ENCODE measurements around the gene PTPRB.

The PTPRB gene

GRCh38 chr12:70661466-70662161, 24.4 kb upstream of the PTPRB start:
- TF ChIP-seq CTCF (IDR thresholded peaks at IDR 0.05; ENCODE audit: low read depth, low read length, poor library complexity, severe bottlenecking) (no peak), EZH2phosphoT487 (IDR thresholded peaks at IDR 0.05; ENCODE audit: borderline replicate concordance, low read length) (no peak)
- Histone ChIP-seq H3K4me3 (ENCODE audit: low read length) (no peak overlapping the region), H3K4me1 (ENCODE audit: control insufficient read depth, low read length) (no peaks in the 10 kb centered on the region), H3K27ac (ENCODE audit: low read depth, low read length) (no peak overlapping the region), H3K9me3 (ENCODE audit: control insufficient read depth, insufficient read depth, low read length) (no peaks in the 10 kb centered on the region), H3F3A (ENCODE audit: control insufficient read depth, insufficient read depth) (no peaks in the 10 kb centered on the region), H3K9me2 (replicated peaks; ENCODE audit: control insufficient read depth, low read length) (no peaks in the 10 kb centered on the region), H3K27me3 (ENCODE audit: control insufficient read depth, low read length) (no peaks in the 10 kb centered on the region; the same call in 1 of the 2 replicates), H3K79me2 (ENCODE audit: control insufficient read depth, low read length) (no peaks in the 10 kb centered on the region), H3K4me2 (ENCODE audit: low read length) (no peak overlapping the region), H4K20me1 (ENCODE audit: control insufficient read depth, insufficient read depth, low read depth, low read length) (no peaks in the 10 kb centered on the region), H3K36me3 (ENCODE audit: control insufficient read depth, low read length) (no peaks in the 10 kb centered on the region)

GRCh38 chr12:70660620-70661219, 23.5 kb upstream of the PTPRB start:
- Histone ChIP-seq H3K27ac (ENCODE audit: low read depth, low read length) (no peak overlapping the region), H3K79me2 (ENCODE audit: control insufficient read depth, low read length) (no peaks in the 10 kb centered on the region), H3K4me2 (ENCODE audit: low read length) (no peak overlapping the region), H3K4me1 (ENCODE audit: control insufficient read depth, low read length) (no peaks in the 10 kb centered on the region), H3F3A (ENCODE audit: control insufficient read depth, insufficient read depth) (no peaks in the 10 kb centered on the region), H3K4me3 (ENCODE audit: low read length) (no peak overlapping the region), H3K36me3 (ENCODE audit: control insufficient read depth, low read length) (no peaks in the 10 kb centered on the region), H3K9me2 (replicated peaks; ENCODE audit: control insufficient read depth, low read length) (no peaks in the 10 kb centered on the region), H3K9me3 (ENCODE audit: control insufficient read depth, insufficient read depth, low read length) (no peaks in the 10 kb centered on the region), H4K20me1 (ENCODE audit: control insufficient read depth, insufficient read depth, low read depth, low read length) (no peaks in the 10 kb centered on the region), H3K27me3 (ENCODE audit: control insufficient read depth, low read length) (no peaks in the 10 kb centered on the region; the same call in 1 of the 2 replicates)
- no peak for TF ChIP-seq CTCF (IDR thresholded peaks at IDR 0.05; ENCODE audit: low read depth, low read length, poor library complexity, severe bottlenecking)
- TF ChIP-seq EZH2phosphoT487 (IDR thresholded peaks at IDR 0.05; ENCODE audit: borderline replicate concordance, low read length): no peak

- Histone ChIP-seq H3K9me2 (replicated peaks; ENCODE audit: control insufficient read depth, low read length) (no peaks in the 10 kb centered on the region), H3K9me3 (ENCODE audit: control insufficient read depth, insufficient read depth, low read length) (no peaks in the 10 kb centered on the region), H3K4me1 (ENCODE audit: control insufficient read depth, low read length) (no peaks in the 10 kb centered on the region), H3F3A (ENCODE audit: control insufficient read depth, insufficient read depth) (no peaks in the 10 kb centered on the region), H3K27me3 (ENCODE audit: control insufficient read depth, low read length) (no peaks in the 10 kb centered on the region; the same call in 1 of the 2 replicates), H3K27ac (ENCODE audit: low read depth, low read length) (no peak overlapping the region), H4K20me1 (ENCODE audit: control insufficient read depth, insufficient read depth, low read depth, low read length) (no peaks in the 10 kb centered on the region), H3K4me2 (ENCODE audit: low read length) (no peak overlapping the region), H3K36me3 (ENCODE audit: control insufficient read depth, low read length) (no peaks in the 10 kb centered on the region), H3K79me2 (ENCODE audit: control insufficient read depth, low read length) (no peaks in the 10 kb centered on the region), H3K4me3 (ENCODE audit: low read length) (no peak overlapping the region)
- no peak for TF ChIP-seq CTCF (IDR thresholded peaks at IDR 0.05; ENCODE audit: low read depth, low read length, poor library complexity, severe bottlenecking)
- no peak for TF ChIP-seq EZH2phosphoT487 (IDR thresholded peaks at IDR 0.05; ENCODE audit: borderline replicate concordance, low read length)
These were observed 22.9 kb upstream of the PTPRB start for GRCh38 chr12:70660002-70660604.

All from DOHH2 (cell line).